ENCODE data around the gene KIZ.
A peak's percentile ranks its signal among the peaks of the same experiment; 100 is the strongest.
"Not testable (repeated sequence)": the region's sequence is repeated elsewhere in the genome, so short reads cannot be mapped to it uniquely, and the experiment has no call there.

Gene KIZ

DNA sequence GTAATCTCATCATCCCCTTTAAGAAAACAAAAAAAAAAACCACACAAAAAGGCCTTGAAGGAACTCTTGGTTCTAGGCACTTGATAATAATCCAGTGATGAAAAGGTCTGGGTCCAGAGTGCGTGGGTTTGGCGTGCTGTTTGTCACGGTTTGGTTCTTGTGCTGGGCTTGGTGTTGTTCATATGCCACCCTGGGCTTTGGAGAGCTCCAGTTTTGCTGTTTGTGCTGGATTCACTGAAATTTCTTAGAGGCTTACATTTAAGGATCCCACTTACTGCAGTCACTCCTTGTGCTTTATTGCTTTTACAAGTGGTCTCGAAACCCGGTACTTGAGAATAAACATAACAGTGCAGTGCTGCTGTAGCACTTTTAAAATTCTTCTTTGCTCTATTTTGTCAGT lies 108.4 kb downstream of the KIZ start:
- no peak for DNase-seq

DNA sequence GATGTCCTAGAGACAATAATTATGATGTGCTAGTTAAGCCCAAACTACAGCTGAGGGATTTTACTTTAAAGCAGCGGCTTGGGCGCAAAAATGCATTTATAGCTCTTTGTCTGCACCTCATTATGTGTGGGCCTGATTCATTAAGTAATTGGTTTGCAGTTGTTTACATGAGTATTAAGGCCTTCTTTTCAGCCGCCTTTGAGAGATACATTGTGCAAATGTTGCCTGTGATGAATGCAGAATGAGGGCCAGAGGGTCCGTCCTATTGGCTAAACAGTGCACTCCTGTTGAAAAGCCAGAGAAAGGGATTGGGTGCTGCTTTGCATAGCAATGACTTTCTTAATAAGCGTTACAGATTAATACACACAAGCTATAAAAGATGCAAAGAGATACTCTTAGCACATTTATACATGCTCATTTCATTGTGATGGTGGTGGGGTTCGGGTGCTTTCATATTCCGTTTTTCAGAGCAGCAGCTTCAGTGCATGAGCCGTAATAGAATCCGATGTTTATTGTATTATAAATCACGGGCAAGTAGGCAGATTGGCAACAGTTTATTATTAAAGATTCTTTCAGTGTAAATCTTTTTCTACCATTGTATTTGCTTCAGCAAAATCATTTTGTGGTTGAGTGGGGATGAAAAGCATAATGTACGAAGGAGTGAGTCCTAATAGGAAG lies 109.1 kb downstream of the KIZ start:
- no peak for DNase-seq

DNA sequence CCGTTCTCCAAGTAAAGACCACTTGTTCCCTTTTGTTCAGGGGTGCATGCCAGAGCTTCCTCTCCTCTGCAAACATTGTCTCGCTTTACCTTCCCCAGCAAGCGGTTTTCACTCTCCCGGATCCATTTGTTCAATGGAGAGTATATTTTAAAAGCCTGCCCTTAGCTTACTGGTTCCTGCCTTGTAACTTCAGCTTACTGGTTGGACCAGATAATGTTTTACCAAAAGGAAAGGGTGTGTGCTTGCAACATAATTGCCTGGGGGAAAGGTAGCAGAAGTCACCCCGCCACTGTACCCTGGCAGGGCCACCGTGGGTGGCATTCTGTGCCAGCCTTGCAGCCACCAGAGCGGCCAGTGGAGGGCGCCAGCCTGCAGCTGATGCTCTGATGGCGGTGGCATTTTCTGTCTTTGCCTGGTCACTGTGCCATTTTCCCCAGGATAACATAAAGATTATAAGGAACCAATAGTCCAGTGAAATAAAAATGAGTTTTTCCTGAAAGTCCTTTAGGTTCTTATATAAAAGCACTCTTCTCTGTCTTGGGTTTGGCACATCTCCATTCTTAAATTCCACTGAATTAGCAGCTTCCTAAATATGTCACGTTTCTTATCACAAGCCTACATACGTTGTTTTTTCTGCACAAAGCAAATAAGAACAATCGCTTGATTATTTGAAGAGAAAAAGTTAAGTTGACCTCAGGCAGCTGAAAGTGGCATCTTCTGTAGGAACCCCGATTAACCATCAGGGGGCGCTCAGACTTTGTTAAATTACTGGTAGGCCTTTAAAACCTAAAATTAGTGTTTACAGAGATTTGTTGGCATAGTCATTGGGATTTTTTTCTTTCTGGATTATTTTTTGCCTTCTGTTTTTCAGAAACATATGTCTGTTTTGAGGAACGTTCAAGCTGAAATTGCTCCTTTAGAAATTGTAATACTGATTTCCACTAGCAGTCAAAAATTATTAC lies 109.9 kb downstream of the KIZ start:
- peak; percentile 52 to 66 for DNase-seq

DNA sequence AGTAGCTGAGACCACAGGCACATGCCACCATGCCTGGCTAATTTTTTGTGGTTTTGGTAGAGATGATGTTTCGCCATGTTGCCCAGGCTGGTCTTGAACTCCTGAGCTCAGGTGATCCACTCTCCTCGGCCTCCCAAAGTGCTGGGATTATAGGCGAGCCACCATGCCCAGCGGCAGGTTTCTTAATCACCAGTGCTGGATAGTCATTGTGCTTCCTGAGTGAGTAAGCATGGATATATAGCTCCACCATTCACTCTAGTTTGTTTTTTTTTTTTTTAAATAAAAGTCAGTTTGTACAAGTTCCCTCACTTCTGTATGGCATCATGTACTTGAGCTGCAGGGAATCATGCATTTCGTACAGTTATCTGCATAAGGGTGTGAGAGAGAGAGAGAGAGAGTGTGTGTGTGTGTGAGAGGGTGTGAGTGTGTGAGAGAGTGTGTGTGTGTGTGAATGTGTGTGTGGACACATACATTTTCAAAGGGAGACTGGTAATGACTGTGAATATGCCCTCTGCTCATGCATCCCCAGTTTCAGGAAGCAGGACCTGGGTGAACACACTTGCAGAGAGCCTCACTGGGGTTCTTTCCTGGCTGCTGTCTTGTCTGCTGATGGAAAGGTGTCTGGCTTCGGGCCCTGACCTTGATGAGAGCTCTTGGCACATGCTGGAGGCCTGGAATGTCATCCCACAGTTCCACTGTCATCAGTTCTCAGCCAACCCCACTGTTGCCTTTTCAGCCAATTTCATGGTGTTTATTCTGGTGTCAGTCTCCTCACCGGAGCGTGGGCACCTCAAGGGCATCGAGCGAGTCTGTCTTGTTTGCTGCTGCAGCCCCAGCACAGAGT lies 112.3 kb downstream of the KIZ start:
- DNase-seq: no peak

DNA sequence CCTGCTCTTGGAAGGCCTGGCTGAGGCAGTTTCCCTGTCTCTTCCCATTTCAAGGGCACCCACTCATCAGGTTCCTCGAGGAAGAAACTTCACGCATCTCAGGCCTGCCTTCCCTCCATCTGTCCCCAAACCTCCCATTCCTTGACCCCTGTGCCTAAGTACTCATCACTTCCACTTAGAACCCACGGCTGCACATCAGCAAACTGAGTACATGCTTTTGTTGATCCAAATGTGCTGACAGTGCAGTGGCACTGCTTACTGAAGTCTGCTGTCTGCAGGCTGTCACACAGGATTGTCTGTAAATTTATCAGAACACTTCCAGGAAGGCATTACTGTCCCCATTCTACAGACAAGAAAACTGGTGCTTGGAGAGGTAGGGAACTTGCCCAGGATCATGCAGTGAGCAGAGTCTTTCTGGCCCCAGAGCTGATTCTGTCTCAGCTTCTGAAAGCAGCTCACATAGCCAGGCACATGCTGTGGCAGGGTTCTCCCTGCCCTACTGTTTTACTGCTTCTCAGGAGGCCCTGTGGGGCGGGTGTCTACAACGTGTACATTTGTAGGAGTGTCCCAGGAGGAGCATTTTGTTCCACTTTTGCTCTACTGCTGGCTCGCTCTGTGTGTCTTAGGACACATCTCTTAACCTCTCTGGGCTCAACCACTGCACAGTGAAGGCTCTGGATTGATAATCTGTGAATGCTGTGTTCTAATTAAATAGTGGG lies 113.1 kb downstream of the KIZ start:
- no peak for DNase-seq

DNA sequence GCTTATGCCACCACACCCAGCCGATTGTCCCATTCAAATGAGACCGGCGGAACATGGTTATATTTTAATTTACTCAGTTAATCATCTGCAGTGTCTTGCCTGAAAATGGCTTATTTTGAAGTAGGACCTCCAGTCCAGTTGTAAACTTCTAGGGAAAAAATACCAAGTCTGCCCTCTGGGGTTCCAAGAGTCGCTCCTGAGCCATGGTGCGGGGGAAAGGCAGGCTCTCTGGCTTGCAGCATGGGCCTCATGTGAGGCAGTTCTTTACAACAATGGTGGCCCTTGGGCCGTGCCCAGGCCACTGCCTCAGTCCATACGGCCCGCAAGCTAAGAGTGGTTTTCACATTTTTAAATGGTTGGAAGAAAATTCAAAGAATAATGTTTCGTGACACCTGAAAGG lies 114.5 kb downstream of the KIZ start:
- no peak for DNase-seq

DNA sequence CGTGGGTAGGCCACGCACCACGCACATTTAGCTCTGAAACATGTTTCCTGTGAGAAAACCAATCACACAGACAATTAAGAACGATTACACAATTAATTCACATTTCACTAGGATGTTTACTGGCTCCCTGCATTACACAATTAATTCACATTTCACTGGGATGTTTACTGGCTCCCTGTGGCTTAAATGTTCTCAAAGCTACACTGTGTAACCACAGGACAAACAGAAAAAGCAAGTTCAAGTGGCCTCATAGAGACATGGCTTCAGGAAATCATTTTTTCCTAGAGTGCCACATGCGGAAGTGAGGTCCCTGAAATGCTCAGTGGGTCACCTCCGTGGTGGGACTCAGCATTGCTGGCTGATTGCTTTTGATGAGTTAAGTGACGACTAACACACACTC lies 115.5 kb downstream of the KIZ start:
- DNase-seq: no peak

DNA sequence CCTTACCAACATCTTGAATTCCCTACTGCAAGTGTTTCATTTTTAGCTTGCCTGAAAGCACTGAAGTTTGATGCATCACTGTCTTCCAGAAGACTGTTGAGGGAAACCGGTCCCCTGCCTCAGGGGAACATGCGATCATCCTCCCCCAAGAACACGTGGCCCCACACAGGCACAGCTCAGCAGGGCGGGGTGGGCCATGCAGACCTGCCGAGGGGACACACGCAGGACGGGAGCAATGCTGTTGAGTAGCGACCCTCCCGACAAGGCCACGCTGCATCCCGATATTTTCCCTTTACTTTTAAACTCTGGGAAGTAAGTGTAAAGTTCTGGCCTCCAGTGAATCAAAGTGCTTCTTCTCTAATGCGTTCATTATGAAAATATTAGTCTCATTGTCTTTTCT lies 117.9 kb downstream of the KIZ start:
- no peak for DNase-seq

DNA sequence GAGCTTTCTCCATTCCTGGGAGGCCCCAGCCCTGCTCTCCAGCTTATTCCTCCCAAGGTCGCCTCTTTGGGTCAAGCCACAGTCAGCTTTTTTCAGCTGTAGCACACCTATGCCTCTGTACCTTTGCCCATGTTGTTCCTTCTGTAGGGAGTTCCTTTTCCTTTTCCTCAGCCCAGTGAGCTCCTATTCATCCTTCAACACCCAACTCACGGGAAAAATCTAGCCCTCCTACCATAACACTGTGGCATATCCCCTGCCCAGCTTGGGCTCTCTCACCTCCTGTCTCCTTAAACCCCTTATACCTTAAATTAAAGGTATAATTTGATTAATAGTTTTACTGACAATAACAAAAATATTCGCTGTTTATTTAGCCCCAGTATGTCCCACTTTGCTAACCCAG lies 118.9 kb downstream of the KIZ start:
- DNase-seq: no peak

DNA sequence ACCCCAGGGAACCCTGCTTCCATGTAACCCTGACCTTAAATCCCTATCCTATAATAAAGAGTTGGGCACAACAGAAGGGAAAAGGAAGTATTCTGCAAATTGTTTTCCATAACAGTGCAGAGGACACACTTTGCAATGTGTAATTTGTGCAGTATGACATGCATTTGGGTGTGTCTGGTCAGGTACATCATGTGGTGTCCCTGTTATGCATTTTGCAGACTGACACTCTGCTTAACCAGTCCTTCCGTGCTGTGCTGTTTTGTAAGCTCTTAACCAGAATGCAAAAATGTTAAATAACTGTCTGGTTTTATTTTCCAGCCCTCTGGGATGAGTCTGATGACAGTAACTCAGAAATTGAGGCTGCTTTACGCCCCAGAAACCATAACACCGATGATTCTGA lies 120.3 kb downstream of the KIZ start:
- DNase-seq: no peak

DNA sequence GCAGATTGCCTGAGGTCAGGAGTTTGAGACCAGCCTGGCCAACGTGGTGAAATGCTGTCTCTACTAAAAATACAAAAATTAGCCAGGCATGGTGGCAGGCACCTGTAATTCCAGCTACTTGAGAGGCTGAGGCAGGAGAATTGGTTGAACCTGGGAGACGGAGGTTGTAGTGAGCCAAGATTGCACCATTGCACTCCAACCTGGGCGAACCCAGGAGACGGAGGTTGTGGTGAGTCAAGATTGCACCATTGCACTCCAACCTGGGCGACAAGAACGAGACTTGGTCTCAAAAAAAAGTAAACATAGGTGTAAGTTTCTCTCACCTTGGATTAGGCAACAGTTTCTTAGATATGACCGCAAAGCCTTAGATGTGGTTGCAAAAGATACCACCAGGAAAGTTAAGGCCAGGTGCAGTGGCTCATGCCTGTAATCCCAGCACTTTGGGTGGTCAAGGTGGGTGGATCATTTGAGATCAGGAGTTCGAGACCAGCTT lies 121.8 kb downstream of the KIZ start:
- not testable (repeated sequence) for DNase-seq

DNA sequence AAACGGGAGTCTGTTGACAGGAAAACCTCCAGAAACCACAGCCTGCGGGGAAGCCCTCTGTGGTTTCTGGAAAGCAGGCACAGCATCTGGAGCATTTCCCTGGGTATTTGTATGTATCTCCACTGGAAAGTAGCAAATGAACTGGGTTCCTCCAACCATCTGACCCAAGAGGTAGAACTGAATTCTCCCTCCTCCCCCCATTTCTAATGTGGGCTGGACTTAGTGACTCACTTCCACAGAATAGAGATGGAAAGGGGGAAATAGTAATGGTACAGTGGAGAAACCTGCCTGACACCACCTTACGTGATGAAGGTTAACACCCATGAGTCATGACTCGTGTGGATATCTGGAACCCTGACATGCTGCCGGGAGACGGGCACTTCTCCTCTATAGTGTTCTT lies 125.4 kb downstream of the KIZ start:
- DNase-seq: no peak

DNA sequence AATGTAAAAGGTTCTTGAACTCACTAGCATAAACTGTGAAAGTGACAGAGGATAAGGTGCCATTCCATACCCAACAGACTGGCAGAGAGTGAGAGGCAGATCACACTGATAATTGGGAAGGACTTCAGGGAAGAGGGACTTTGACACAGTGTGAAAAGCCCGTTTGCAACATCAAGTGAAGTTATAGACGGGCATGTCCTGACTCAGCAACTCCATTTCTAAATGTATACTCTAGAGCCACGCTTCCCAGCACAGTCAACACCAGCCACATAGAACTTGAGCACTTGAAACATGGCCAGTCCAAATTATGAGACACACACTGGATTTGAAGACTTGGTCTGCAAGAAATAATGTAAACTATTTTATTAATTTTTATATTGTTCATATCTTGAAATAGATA lies 131.3 kb downstream of the KIZ start:
- no peak for DNase-seq

DNA sequence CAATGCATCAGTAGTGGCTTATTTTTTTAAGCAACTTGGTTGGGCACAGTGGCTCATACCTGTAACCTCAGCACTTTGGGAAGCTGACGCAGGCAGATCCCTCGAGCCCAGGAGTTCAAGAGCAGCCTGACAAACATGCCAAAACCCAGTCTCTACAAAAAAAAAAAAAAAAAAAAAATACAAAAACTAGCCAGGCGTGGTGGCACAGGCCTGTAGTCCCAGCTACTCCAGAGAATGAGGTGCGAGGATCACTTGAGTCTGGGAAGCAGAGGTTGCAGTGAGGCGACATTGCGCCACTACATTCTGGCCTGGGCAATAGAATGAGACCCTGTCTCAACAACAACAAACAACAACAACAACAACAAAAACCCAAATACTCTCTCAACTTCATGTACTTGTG lies 132.5 kb downstream of the KIZ start:
- DNase-seq: no peak

DNA sequence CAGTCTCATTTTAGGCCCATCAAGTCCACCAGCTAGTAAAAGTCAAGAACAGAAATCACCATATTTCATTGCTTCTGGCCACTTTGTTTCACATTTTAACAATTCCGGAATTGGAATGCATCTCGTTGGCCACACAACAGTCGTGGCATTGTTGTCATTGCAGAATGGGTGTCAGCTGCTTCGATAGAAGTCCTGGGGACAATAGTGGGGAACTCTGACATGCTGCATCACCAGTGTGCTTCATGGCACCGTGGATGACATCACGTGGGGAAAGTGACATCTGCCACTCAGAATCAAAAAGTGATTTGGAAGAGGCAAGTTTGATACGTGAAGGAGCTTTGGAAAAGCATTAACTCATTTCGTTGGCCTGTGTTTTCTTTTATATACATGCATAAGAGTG lies 133.5 kb downstream of the KIZ start:
- DNase-seq: no peak

DNA sequence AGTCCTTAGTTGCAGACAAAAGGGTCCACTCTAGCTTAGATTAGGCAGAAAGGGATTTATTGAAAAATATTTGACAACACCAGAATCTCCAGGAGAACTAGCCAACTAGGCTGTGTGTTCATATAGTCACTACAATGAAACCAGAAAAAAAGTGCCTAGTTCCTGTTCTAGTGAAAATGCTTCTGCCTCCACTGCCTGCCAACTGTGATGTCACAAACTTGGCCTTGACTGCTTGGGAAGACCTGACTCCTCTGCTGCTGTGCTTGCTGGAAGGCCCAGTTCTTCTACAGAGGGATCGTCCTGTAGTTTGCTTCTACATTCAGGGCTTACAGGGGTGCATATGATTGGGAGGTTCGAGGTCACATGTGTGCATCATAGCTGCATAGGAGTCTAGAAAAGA lies 136.9 kb downstream of the KIZ start:
- no peak for DNase-seq

DNA sequence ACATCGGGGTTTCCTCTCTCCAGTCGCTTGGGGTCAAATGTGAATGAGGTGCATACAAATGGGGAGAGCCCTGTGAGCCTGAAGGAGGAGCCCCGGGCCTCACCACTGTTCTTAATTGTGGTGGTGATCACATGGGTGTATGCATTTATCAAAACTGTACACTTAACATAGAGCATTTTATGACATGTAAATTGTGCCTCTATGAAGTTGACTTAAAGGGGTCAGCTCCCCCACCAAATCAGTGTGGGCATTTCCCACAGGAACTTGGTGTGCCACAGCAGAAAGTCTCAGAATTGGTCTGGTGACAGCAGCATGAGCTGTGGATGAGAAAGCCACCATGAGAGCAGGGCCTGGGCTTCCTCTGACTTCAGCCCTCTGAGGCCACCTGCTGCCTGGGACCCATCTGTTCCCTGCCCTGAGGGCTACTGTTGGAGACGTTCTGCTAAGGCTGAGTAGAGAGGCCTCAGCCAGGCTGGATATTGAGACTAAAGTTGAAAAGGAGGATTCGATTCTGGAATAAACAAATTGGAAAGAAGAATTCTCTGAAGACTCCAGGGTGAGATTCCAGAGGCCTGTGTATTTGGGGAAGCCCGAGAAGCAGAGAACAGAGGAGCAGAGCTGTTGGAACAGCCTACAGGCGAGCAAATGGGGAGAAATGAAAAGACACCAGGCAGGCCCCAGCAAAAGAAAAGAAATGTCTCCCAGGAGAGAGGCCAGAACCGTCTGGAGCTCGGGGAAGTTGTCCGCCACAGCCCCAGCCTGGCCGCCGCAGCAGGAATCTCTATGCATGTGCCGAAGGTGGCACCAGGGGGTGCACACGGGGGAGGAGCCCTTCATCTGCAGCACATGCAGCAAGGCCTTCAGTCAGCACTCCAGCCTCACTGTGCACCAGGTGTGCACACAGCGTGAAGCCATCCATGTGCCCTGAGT lies 139.6 kb downstream of the KIZ start:
- DNase-seq: no peak

DNA sequence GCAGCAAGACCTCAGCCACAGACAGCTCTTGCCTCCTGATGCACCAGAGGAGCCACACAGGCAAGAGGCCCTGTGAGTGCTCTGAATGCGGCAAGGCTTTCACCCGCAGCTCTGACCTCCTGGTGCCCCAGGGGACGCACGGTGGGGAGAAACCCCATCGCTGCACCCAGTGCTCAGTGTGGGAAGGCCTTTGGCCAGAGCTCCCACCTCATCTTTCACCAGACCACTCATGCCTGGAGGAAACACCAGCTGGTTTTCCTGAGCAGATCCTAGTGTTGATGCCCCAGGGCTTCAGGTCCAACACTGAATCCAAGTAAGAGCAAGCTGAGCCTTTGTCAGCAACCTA lies 140.3 kb downstream of the KIZ start:
- no peak for DNase-seq

DNA sequence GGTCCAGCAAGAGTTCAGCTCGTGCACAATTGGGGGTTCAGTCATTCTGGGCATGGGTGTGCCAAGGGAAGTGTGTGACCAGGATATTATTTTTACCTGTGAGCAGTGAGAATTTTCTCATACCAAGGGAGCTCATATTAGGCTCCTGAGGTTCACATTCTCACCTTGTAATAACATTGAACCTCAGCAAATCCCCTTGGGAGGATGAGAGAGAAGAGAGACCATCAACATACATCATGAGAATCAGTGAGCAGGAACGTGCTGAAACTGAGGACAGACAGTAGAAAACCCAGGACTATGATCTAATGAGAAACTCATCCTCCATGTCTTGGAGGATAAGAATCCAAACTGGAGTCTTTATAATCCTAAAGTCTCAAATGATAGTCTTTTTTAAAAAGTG lies 143.9 kb downstream of the KIZ start:
- DNase-seq: no peak

DNA sequence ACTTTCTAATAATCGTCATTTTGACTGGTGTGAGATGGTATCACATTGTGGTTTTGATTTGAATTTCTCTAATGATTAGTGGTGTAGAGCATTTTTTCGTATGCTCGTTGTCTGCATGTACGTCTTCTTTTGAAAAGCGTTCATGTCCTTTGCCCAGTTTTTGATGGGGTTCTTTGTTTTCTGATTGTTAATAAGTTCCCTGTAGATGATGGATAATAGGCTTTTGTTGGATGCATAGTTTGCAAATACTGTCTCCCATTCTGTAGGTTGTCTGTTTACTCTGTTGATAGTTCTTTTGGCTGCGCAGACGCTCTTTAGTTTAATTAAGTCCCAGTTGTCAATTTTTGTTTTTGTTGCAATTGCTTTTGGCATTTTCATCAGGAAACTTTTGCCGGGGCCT lies 144.9 kb downstream of the KIZ start:
- no peak for DNase-seq

DNA sequence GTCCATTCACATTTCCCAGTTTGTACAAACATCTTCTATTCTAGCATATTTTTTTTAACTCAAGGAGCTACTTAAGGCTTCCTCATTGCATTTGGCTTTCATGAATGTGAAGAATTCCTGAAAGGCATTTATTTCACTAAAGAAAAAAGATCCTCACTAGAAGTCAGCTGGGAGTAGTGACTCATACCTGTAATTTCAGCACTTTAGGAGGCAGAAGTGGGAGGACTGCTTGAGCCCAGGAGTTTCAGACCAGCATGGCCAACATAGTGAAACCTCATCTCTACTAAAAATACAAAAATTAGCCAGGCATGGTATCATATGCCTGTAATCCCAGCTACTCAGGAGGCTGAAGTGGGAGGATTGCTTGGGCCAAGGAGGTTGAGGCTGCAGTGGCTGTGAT lies 146.4 kb downstream of the KIZ start:
- DNase-seq: no peak

DNA sequence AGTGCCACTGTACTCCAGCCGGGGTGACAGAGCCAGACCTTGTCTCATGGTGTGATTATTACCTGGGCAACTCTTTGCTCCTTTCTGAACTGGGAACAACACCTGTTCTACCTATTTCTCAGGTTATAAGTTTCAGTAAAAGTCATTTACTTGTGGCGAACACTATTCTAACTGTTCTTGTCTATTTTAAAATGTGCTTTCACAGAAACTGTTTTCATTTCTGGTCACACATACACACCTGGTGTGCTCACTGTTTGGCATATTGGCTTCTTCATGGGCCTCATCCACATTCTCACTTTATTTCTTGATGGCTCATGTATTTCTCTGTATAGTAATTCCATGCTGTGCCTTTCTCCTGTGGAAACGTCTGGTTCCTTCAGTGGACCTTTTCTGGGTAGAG lies 146.8 kb downstream of the KIZ start:
- DNase-seq: no peak
